Trophoblast cell (in vitro differentiated cells and primary cell): ENCODE results near the gene PREX1.

ENCODE experiments used
- DNase-seq, 2 donors: peaks; one replicate each; pipeline ENCODE4 v3.0.0-alpha.2; 2016
- H2AFZ ChIP-seq: 2 replicates; pipeline ENCODE4 v1.6.1; 2013; ENCODE audit warnings: low read length, moderate library complexity, mild to moderate bottlenecking; ENCODE audit not compliant: insufficient read depth, poor library complexity
- H2AK5ac ChIP-seq: 2 replicates; pipeline ENCODE4 v1.6.1; 2013; ENCODE audit warnings: mild to moderate bottlenecking, low read length
- H2BK120ac ChIP-seq: 2 replicates; pipeline ENCODE4 v1.6.1; 2013; ENCODE audit warnings: low read length, mild to moderate bottlenecking, moderate library complexity; ENCODE audit not compliant: insufficient read depth, poor library complexity
- H2BK12ac ChIP-seq: 2 replicates; pipeline ENCODE4 v1.6.1; 2013; ENCODE audit warnings: mild to moderate bottlenecking, low read length, moderate library complexity
- H2BK5ac ChIP-seq: 2 replicates; pipeline ENCODE4 v1.6.1; 2013; ENCODE audit warnings: low read length, low read depth, moderate library complexity, mild to moderate bottlenecking; ENCODE audit not compliant: poor library complexity
- H3K14ac ChIP-seq: 2 replicates; pipeline ENCODE4 v1.6.1; 2013; ENCODE audit warnings: mild to moderate bottlenecking, low read length
- H3K18ac ChIP-seq: 2 replicates; pipeline ENCODE4 v1.6.1; 2013; ENCODE audit warnings: mild to moderate bottlenecking, low read length
- H3K23ac ChIP-seq: 2 replicates; pipeline ENCODE4 v1.6.1; 2013; ENCODE audit warnings: low read length
- H3K27ac ChIP-seq: 2 replicates; pipeline ENCODE4 v1.5.1; 2013; ENCODE audit warnings: low read depth, mild to moderate bottlenecking, inconsistent platforms, low read length, moderate library complexity
- H3K27me3 ChIP-seq: 2 replicates; pipeline ENCODE4 v1.6.1; 2013; ENCODE audit warnings: inconsistent platforms, mild to moderate bottlenecking, low read length, moderate library complexity; ENCODE audit not compliant: insufficient read depth
- H3K36me3 ChIP-seq, 2 experiments: 1 replicate in 1 of 2; 2 replicates in 1 of 2; pipeline ENCODE4 v1.6.1; 2013; ENCODE audit warnings: low read length in 2 of 2, mild to moderate bottlenecking in 2 of 2, moderate library complexity in 1 of 2; ENCODE audit not compliant: insufficient read depth in 2 of 2, control insufficient read depth in 1 of 2
- H3K4ac ChIP-seq: 2 replicates; pipeline ENCODE4 v1.6.1; 2013; ENCODE audit warnings: low read depth, mild to moderate bottlenecking, low read length, moderate library complexity
- H3K4me1 ChIP-seq, 2 experiments: 1 replicate in 1 of 2; 2 replicates in 1 of 2; pipeline ENCODE4 v1.6.1; 2013; ENCODE audit warnings: low read length in 2 of 2, mild to moderate bottlenecking in 2 of 2, moderate library complexity in 1 of 2; ENCODE audit not compliant: insufficient read depth in 2 of 2, control insufficient read depth in 1 of 2
- H3K4me2 ChIP-seq: 2 replicates; pipeline ENCODE4 v1.6.1; 2013; ENCODE audit warnings: inconsistent platforms, mild to moderate bottlenecking, low read length, moderate library complexity
- H3K4me3 ChIP-seq: 2 replicates; pipeline ENCODE4 v1.5.1; 2013; ENCODE audit warnings: mild to moderate bottlenecking, low read depth, low read length, inconsistent platforms
- H3K79me1 ChIP-seq: one replicate; pipeline ENCODE4 v1.6.1; 2013; ENCODE audit warnings: low read length
- H3K79me2 ChIP-seq: 2 replicates; pipeline ENCODE4 v1.6.1; 2013; ENCODE audit warnings: low read length, mild to moderate bottlenecking; ENCODE audit not compliant: control insufficient read depth, insufficient read depth, poor library complexity
- H3K9ac ChIP-seq: 2 replicates; pipeline ENCODE4 v1.6.1; 2013; ENCODE audit warnings: mild to moderate bottlenecking, low read length
- H3K9me3 ChIP-seq: 2 replicates; pipeline ENCODE4 v1.6.1; 2013; ENCODE audit warnings: low read depth, mild to moderate bottlenecking, control low read depth, inconsistent platforms, low read length; ENCODE audit not compliant: insufficient read depth
- H4K12ac ChIP-seq: 2 replicates; pipeline ENCODE4 v1.6.1; 2013; ENCODE audit warnings: low read depth, mild to moderate bottlenecking, low read length, moderate library complexity
- H4K8ac ChIP-seq: 2 replicates; pipeline ENCODE4 v1.6.1; 2013; ENCODE audit warnings: low read depth, mild to moderate bottlenecking, low read length, moderate library complexity
- H4K91ac ChIP-seq: one replicate; pipeline ENCODE4 v1.6.1; 2013; ENCODE audit warnings: low read depth, mild to moderate bottlenecking, low read length, moderate library complexity
- WGBS: extraction: QIAGEN DNeasy Blood & Tissue Kit; methylation state at CpG from one replicate; pipeline ENCODE4 v1.1.7; 2013; ENCODE audit warnings: missing lambda C conversion rate; ENCODE audit not compliant: insufficient read length, insufficient coverage; ENCODE audit errors: extremely low coverage; 5-methylcytosine and 5-hydroxymethylcytosine counted together

The PREX1 gene

GRCh38 chr20:48651960-48652359 is 175.8 kb downstream of the PREX1 start:
- H3K27me3 ChIP-seq = no peaks in the 10 kb centered on the region
- no peaks in the 10 kb centered on the region for H3K79me2 ChIP-seq
- H3K9ac ChIP-seq = no peak overlapping the region
- WGBS = no CpG with 5 or more reads among the region's 11 CpGs
- no peak overlapping the region for H3K23ac ChIP-seq
- H3K27ac ChIP-seq = no peak overlapping the region
- H2BK5ac ChIP-seq = no peak overlapping the region
- peaks cover 0 to 2% of the 10 kb centered on the region in 2 experiments for H3K36me3 ChIP-seq
- no peak overlapping the region for H2BK12ac ChIP-seq
- peaks cover 0 to 2% of the 10 kb centered on the region in 2 experiments for H3K4me1 ChIP-seq
- no peak for DNase-seq
- H3K4me2 ChIP-seq = no peak overlapping the region
- H3K79me1 ChIP-seq = no peaks in the 10 kb centered on the region
- no peak overlapping the region for H4K91ac ChIP-seq
- no peak overlapping the region for H3K14ac ChIP-seq
- no peak overlapping the region for H4K8ac ChIP-seq
- no peak overlapping the region for H3K18ac ChIP-seq
- no peak overlapping the region for H3K4me3 ChIP-seq
- peaks cover 4% of the 10 kb centered on the region for H3K9me3 ChIP-seq
- no peak overlapping the region for H3K4ac ChIP-seq
- no peak overlapping the region for H2AK5ac ChIP-seq
- no peak overlapping the region for H2BK120ac ChIP-seq
- H2AFZ ChIP-seq = no peak overlapping the region
- no peak overlapping the region for H4K12ac ChIP-seq

GRCh38 chr20:48651271-48651670 is 176.5 kb downstream of the PREX1 start:
- no peak overlapping the region for H4K12ac ChIP-seq
- no peak overlapping the region for H4K8ac ChIP-seq
- H2AK5ac ChIP-seq = no peak overlapping the region
- no peak overlapping the region for H3K4ac ChIP-seq
- H3K23ac ChIP-seq = no peak overlapping the region
- H3K9ac ChIP-seq = no peak overlapping the region
- no peak overlapping the region for H2BK120ac ChIP-seq
- H3K27ac ChIP-seq = no peak overlapping the region
- H3K14ac ChIP-seq = no peak overlapping the region
- no peak overlapping the region for H2BK5ac ChIP-seq
- H3K36me3 ChIP-seq = peaks cover 0 to 2% of the 10 kb centered on the region in 2 experiments
- H3K4me3 ChIP-seq = no peak overlapping the region
- H3K27me3 ChIP-seq = no peaks in the 10 kb centered on the region
- no peak overlapping the region for H4K91ac ChIP-seq
- H2BK12ac ChIP-seq = no peak overlapping the region
- H2AFZ ChIP-seq = no peak overlapping the region
- no peak overlapping the region for H3K4me2 ChIP-seq
- H3K79me2 ChIP-seq = no peaks in the 10 kb centered on the region
- WGBS = no CpG with 5 or more reads among the region's 14 CpGs
- no peaks in the 10 kb centered on the region for H3K79me1 ChIP-seq
- H3K4me1 ChIP-seq = peaks cover 0 to 2% of the 10 kb centered on the region in 2 experiments
- no peak overlapping the region for H3K18ac ChIP-seq
- H3K9me3 ChIP-seq = peaks cover 4% of the 10 kb centered on the region
- no peak for DNase-seq

GRCh38 chr20:48649868-48650267 is 177.9 kb downstream of the PREX1 start:
- no peak overlapping the region for H3K14ac ChIP-seq
- no peaks in the 10 kb centered on the region for H3K79me1 ChIP-seq
- no peak overlapping the region for H2BK5ac ChIP-seq
- no peak overlapping the region for H2AFZ ChIP-seq
- H3K18ac ChIP-seq = no peak overlapping the region
- peaks cover 0 to 2% of the 10 kb centered on the region in 2 experiments for H3K36me3 ChIP-seq
- no peak overlapping the region for H3K9ac ChIP-seq
- H2BK120ac ChIP-seq = no peak overlapping the region
- no peaks in the 10 kb centered on the region for H3K79me2 ChIP-seq
- H3K4ac ChIP-seq = no peak overlapping the region
- H2BK12ac ChIP-seq = no peak overlapping the region
- H3K4me1 ChIP-seq = peaks cover 0 to 2% of the 10 kb centered on the region in 2 experiments
- H3K27me3 ChIP-seq = no peaks in the 10 kb centered on the region
- no peak overlapping the region for H4K91ac ChIP-seq
- WGBS = no CpG with 5 or more reads among the region's 9 CpGs
- no peak overlapping the region for H3K23ac ChIP-seq
- H3K4me2 ChIP-seq = no peak overlapping the region
- no peak overlapping the region for H4K12ac ChIP-seq
- peaks cover 4% of the 10 kb centered on the region for H3K9me3 ChIP-seq
- no peak overlapping the region for H3K27ac ChIP-seq
- DNase-seq = no peak
- no peak overlapping the region for H3K4me3 ChIP-seq
- H2AK5ac ChIP-seq = no peak overlapping the region
- H4K8ac ChIP-seq = no peak overlapping the region

- Histone ChIP-seq H4K8ac (no peak overlapping the region), H3K79me1 (no peaks in the 10 kb centered on the region), H2BK12ac (no peak overlapping the region), H3K9me3 (peaks cover 4% of the 10 kb centered on the region), H2BK120ac (no peak overlapping the region), H3K14ac (no peak overlapping the region), H2AFZ (no peak overlapping the region), H3K4me2 (no peak overlapping the region), H3K27me3 (no peaks in the 10 kb centered on the region), H3K4ac (no peak overlapping the region), H3K79me2 (no peaks in the 10 kb centered on the region), H3K4me3 (no peak overlapping the region), H3K9ac (no peak overlapping the region), H4K12ac (no peak overlapping the region), H4K91ac (no peak overlapping the region), H3K36me3 (peaks cover 0 to 2% of the 10 kb centered on the region in 2 experiments), H3K18ac (no peak overlapping the region), H3K27ac (no peak overlapping the region), H3K4me1 (peaks cover 0 to 2% of the 10 kb centered on the region in 2 experiments), H2BK5ac (no peak overlapping the region), H3K23ac (no peak overlapping the region), H2AK5ac (no peak overlapping the region)
- no CpG with 5 or more reads among the region's 9 CpGs for WGBS
- no peak for DNase-seq
Measured at GRCh38 chr20:48649104-48649626, 178.6 kb downstream of the PREX1 start.
